Endothelial cell of umbilical vein (primary cell): ENCODE measurements around the gene PKNOX1. TPM values are rescaled to one million over a fixed set of nuclear protein-coding genes. Genes with fewer than 3 reads are reported as not detected.

ENCODE experiments used
- BruUV-seq: library from RNA; stranded (reverse); fragments of 400-500 nt; replicated peaks from 2 replicates; lab custom pipeline; 2021; lab: Mats Ljungman, UMichigan
- CTCF ChIA-PET: fragments of 300-600, 350-600 bp; sonication (Branson Sonifier 250); formaldehyde crosslinking; loops from one replicate; lab custom pipeline; 2021; ENCODE audit warnings: antibody characterized with exemption, inconsistent platforms; lab: Charles Lee
- POLR2A ChIA-PET: fragments of 300-600, 350-600 bp; sonication (Branson Sonifier 250); formaldehyde crosslinking; loops from one replicate; lab custom pipeline; 2021; ENCODE audit warnings: antibody characterized with exemption, inconsistent platforms; lab: Charles Lee
- DNase-seq: peaks from one replicate; pipeline ENCODE4 v3.0.0-alpha.2; 2011; ENCODE audit warnings: low read depth, low spot score
- FAIRE-seq: peaks from 2 replicates; lab custom pipeline; 2011; peaks lifted over from hg19 to GRCh38; lab: Jason Lieb, UNC
- H2AFZ ChIP-seq: 2 replicates; pipeline ENCODE4 v1.6.0; 2012; ENCODE audit warnings: low read depth, low read length, control low read depth, inconsistent platforms
- H3K27ac ChIP-seq: 2 replicates; pipeline ENCODE4 v1.5.1; 2011; ENCODE audit warnings: low read depth, mild to moderate bottlenecking, control low read depth, low read length, moderate library complexity; ENCODE audit not compliant: insufficient read depth
- H3K27me3 ChIP-seq, 2 experiments: 2 replicates each; pipeline versions ENCODE4 v1.6.0 to v1.6.1; 2011; ENCODE audit warnings: low read length in 2 of 2, mixed read lengths in 1 of 2; ENCODE audit not compliant: control insufficient read depth in 2 of 2, insufficient read depth in 2 of 2
- H3K36me3 ChIP-seq, 2 experiments: 2 replicates in 1 of 2; 3 replicates in 1 of 2; pipeline ENCODE4 v1.5.1; 2011; ENCODE audit warnings: low read length in 2 of 2, mild to moderate bottlenecking in 1 of 2, moderate library complexity in 1 of 2; ENCODE audit not compliant: control insufficient read depth in 2 of 2, insufficient read depth in 2 of 2; ENCODE audit errors: extremely low read depth in 1 of 2
- H3K4me1 ChIP-seq: 3 replicates; pipeline ENCODE4 v1.5.1; 2011; ENCODE audit warnings: mild to moderate bottlenecking, low read length; ENCODE audit not compliant: control insufficient read depth, insufficient read depth; ENCODE audit errors: extremely low read depth
- H3K4me2 ChIP-seq: 2 replicates; pipeline ENCODE4 v1.6.1; 2011; ENCODE audit warnings: low read length, control low read depth, mixed read lengths; ENCODE audit not compliant: insufficient read depth
- H3K4me3 ChIP-seq, 3 experiments: fragments of 200-600 bp in 1 of 3; sonication (generic), shearing (Covaris generic) in 1 of 3; replicated peaks in 1 of 3; 2 replicates each; pipeline ENCODE4 v1.5.1; 2011 to 2016; ENCODE audit warnings: control low read depth in 3 of 3, low read length in 3 of 3, mild to moderate bottlenecking in 2 of 3, inconsistent platforms in 1 of 3, low read depth in 1 of 3, moderate library complexity in 1 of 3; ENCODE audit not compliant: insufficient read depth in 1 of 3
- H3K79me2 ChIP-seq: 2 replicates; pipeline ENCODE4 v1.6.0; 2012; ENCODE audit warnings: low read length, inconsistent platforms; ENCODE audit not compliant: control insufficient read depth, insufficient read depth
- H3K9ac ChIP-seq: replicated peaks from 2 replicates; pipeline ENCODE3; 2011; ENCODE audit warnings: low read length, control low read depth; ENCODE audit not compliant: insufficient read depth; ENCODE audit errors: extremely low read depth
- H3K9me1 ChIP-seq: replicated peaks from 3 replicates; pipeline ENCODE4 v1.6.0; 2011; ENCODE audit warnings: mild to moderate bottlenecking, low read length; ENCODE audit not compliant: control insufficient read depth, insufficient read depth; ENCODE audit errors: extremely low read depth
- H3K9me3 ChIP-seq: replicated peaks from 2 replicates; pipeline ENCODE4 v1.5.1; 2012; ENCODE audit warnings: low read length, inconsistent platforms; ENCODE audit not compliant: control insufficient read depth, insufficient read depth
- H4K20me1 ChIP-seq: replicated peaks from 2 replicates; pipeline ENCODE3; 2011; ENCODE audit warnings: mild to moderate bottlenecking, low read length; ENCODE audit not compliant: control insufficient read depth, insufficient read depth; ENCODE audit errors: extremely low read depth
- EZH2 ChIP-seq: IDR thresholded peaks from 2 replicates; pipeline ENCODE4 v1.6.1; 2012; ENCODE audit warnings: borderline replicate concordance, low read depth, mild to moderate bottlenecking, moderate library complexity, low read length, inconsistent platforms; ENCODE audit not compliant: severe bottlenecking
- FOS ChIP-seq: IDR thresholded peaks from 2 replicates; pipeline ENCODE4 v1.6.1; 2011; ENCODE audit warnings: mild to moderate bottlenecking, low read length, moderate library complexity, borderline replicate concordance; ENCODE audit not compliant: insufficient read depth
- GATA2 ChIP-seq: IDR thresholded peaks from 2 replicates; pipeline ENCODE4 v1.7.0; 2011; ENCODE audit warnings: low read depth, mild to moderate bottlenecking, moderate library complexity, mixed read lengths, low read length; ENCODE audit not compliant: insufficient read length, insufficient read depth
- JUN ChIP-seq: IDR thresholded peaks from 2 replicates; pipeline ENCODE4 v1.6.1; 2011; ENCODE audit warnings: borderline replicate concordance, low read depth; ENCODE audit not compliant: insufficient read length, insufficient read depth
- MYC ChIP-seq: IDR thresholded peaks from one replicate; pipeline ENCODE4 v1.6.1; 2011; ENCODE audit warnings: mild to moderate bottlenecking, low read depth, low read length
- POLR2A ChIP-seq: IDR thresholded peaks from 2 replicates; pipeline ENCODE4 v1.6.1; 2012; ENCODE audit warnings: low read depth, mild to moderate bottlenecking, control low read depth, low read length
- POLR2AphosphoS5 ChIP-seq: IDR thresholded peaks from 2 replicates; pipeline ENCODE4 v1.6.1; 2012; ENCODE audit warnings: low read depth, mild to moderate bottlenecking, control low read depth, low read length, moderate library complexity; ENCODE audit not compliant: insufficient read depth
- dilution Hi-C: fragments of 300-500 bp; cut with MboI; formaldehyde crosslinking; loops from one replicate; pipeline ENCODE4 v1.15.0; 2019; ENCODE audit warnings: low sequenced_read_pairs; ENCODE audit not compliant: extremely low pct_ligation_motif_present
- intact Hi-C: fragments of 100-400 bp; cut with micrococcal nuclease; formaldehyde crosslinking; loops from one replicate; pipeline ENCODE4 v1.10.0; 2022
- polyA plus RNA-seq, 4 experiments: library from polyadenylated mRNA; depleted of rRNA in 3 of 4; stranded (reverse) in 3 of 4; unstranded in 1 of 4; fragments of >200 nt; gene quantifications; 2 replicates each; pipeline versions ENCODE4 v1.2.1 to v1.2.3, GENCODE V29; 2011 to 2012; ENCODE audit warnings: missing spikeins in 1 of 4
- total RNA-seq: library from RNA; stranded (reverse); gene quantifications from 2 replicates; pipeline ENCODE4 v1.2.3, GENCODE V29; 2021

Gene PKNOX1
- total and polyA plus RNA-seq, 2 donors (not counting 3 experiments of a cell fraction or from before 2014, with no cell fraction given): 16.6 to 23.6 TPM

DNA sequence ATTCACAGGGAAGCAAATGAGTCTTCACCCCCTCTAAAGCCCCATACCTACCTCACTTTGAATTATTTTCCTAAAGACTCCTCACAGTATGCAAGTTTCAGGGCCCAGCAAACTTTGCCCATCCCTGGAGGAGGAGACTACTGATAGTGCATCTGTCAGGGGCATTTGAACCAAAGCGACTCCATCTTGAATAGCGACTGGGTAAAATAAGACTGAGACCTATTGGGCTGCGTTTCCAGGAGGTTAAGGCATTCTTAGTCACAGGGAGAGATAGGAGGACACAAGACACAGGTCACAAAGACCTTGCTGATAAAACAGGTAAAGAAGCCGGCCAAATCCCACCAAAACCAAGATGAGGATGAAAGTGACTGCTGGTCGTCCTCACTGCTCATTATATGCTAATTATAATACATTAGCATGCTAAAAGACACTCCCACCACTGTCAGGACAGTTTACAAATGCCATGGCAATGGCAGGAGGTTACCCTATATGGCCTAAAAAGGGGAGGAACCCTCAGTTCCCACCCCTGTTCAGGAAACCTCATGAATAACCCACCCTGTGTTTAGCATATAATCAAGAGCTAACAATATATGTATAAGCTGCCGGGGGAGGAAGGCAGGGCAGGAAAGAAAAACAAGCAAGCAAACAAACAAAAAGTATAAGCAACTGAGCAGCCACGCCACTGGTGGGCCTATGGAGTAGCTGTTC is 3.3 kb upstream of the PKNOX1 start:
- no peak overlapping the region for H3K4me3 ChIP-seq
- H3K4me2 ChIP-seq: no peak overlapping the region
- POLR2A ChIA-PET: no interaction called here
- DNase-seq (no peak), FAIRE-seq (no peak)
- TF ChIP-seq FOS (no peak), EZH2 (no peak), JUN (no peak), POLR2AphosphoS5 (no peak)
- H3K79me2 ChIP-seq: peaks cover 9% of the 10 kb centered on the region
- intact Hi-C loops (loop anchor here (10.0 kb wide), 1 partner anchor 76 kb away; the partner anchor contains the start of gene NDUFV3), dilution Hi-C loops (no loop called here)
- no TSS peak for BruUV-seq
- no peak overlapping the region for H3K27ac ChIP-seq
- no peaks in the 10 kb centered on the region for H3K9me3 ChIP-seq
- H4K20me1 ChIP-seq: no peaks in the 10 kb centered on the region
- peaks cover 8% of the 10 kb centered on the region for H3K4me1 ChIP-seq
- no peaks in the 10 kb centered on the region for H3K9me1 ChIP-seq
- CTCF ChIA-PET: no interaction called here
- no peak overlapping the region for H3K9ac ChIP-seq
- H3K27me3 ChIP-seq: no peaks in the 10 kb centered on the region
- no peak overlapping the region for H2AFZ ChIP-seq
- no peaks in the 10 kb centered on the region for H3K36me3 ChIP-seq

- Histone ChIP-seq H3K9me3 (no peaks in the 10 kb centered on the region), H3K4me3 (no peak overlapping the region), H3K4me1 (peaks cover 10% of the 10 kb centered on the region), H3K27me3 (no peaks in the 10 kb centered on the region), H3K4me2 (no peak overlapping the region), H3K79me2 (peaks cover 17% of the 10 kb centered on the region), H4K20me1 (no peaks in the 10 kb centered on the region), H3K27ac (no peak overlapping the region), H3K36me3 (no peaks in the 10 kb centered on the region), H2AFZ (no peak overlapping the region), H3K9me1 (no peaks in the 10 kb centered on the region), H3K9ac (no peak overlapping the region)
- TF ChIP-seq GATA2 (no peak), MYC (no peak), POLR2A (no peak)
- CTCF ChIA-PET: no interaction called here
- dilution Hi-C loops (no loop called here), intact Hi-C loops (loop anchor here (10.0 kb wide), 1 partner anchor 77 kb away; the partner anchor contains the start of gene NDUFV3)
- FAIRE-seq (no peak), DNase-seq (no peak)
- POLR2A ChIA-PET: no interaction called here
- no TSS peak for BruUV-seq
Measured at GRCh38 chr21:42971897-42972275, 2.5 kb upstream of the PKNOX1 start.
